Colonic mucosa (tissue), 4 donors: ENCODE results near the gene OR1F1. TPM values are rescaled to one million over a fixed set of nuclear protein-coding genes. Genes with fewer than 3 reads are reported as not detected.

ENCODE experiments used
- DNase-seq: peaks from one replicate; pipeline ENCODE4 v3.0.0-alpha.2; 2020
- H3K27ac ChIP-seq: fragments of 200-600 bp; one replicate; pipeline ENCODE4 v1.8.0; 2021
- H3K27me3 ChIP-seq: fragments of 200-600 bp; one replicate; pipeline ENCODE4 v1.8.0; 2021
- H3K36me3 ChIP-seq: fragments of 200-600 bp; one replicate; pipeline ENCODE4 v1.8.0; 2021
- H3K4me1 ChIP-seq: fragments of 200-600 bp; one replicate; pipeline ENCODE4 v1.8.0; 2021; ENCODE audit warnings: mild to moderate bottlenecking
- H3K4me3 ChIP-seq: fragments of 200-600 bp; one replicate; pipeline ENCODE4 v1.8.0; 2021
- H3K9ac ChIP-seq, 2 donors: one replicate each; pipeline ENCODE4 v1.7.0; 2013; ENCODE audit warnings: control low read depth in 2 of 2, low read depth in 2 of 2, low read length in 2 of 2
- H3K9me3 ChIP-seq: fragments of 200-600 bp; one replicate; pipeline ENCODE4 v1.8.0; 2021
- intact Hi-C: fragments of 100-400 bp; cut with DNase I; formaldehyde crosslinking; loops from one replicate; pipeline ENCODE4 v1.14.1; 2022
- total RNA-seq, 2 donors: library from RNA; stranded (reverse); fragmentation: NEBNext Ultra II Directional in 1 of 2; extraction: Animal tissue kit (Norgen Biotek cat#: 25700) in 1 of 2; gene quantifications; one replicate each; pipeline ENCODE4 v1.2.1, GENCODE V29; 2021
- TF ChIP-seq, protein P1 (sequence below): fragments of 200-600 bp; IDR thresholded peaks from one replicate; pipeline ENCODE4 v1.8.0; 2022; ENCODE audit warnings: antibody characterized with exemption, mild to moderate bottlenecking
- donor health status: healthy.
- donor health status: DM: no; HTN: no; CAD: no.
- donor health status: DM: no; HTN: no; CAD: no.

The OR1F1 gene
- total RNA-seq, 2 donors from 2014 or later: not detected

DNA sequence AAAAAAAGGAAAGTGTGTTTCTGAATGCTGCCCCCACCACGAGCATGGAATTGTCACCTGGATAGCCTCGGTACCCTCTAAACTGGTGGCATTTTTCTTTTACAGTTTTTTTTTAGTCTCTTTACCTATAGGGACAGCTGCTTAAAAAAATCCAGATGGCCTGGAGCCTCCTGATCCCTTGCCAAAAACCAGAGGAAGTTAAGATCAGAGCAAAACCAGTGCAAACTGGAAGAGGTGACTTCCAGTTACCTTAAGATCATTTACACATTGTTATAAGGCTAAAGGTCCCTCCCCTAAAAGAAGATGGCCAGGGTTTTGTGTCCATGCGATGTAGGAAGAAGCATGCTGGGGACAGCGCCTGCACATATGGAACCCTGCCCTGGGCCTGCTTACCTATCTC, 65.0 kb downstream of the OR1F1 start:
- intact Hi-C loops: no loop called here
- no peaks in the 10 kb centered on the region for H3K9me3 ChIP-seq
- TF ChIP-seq, protein P1, sequence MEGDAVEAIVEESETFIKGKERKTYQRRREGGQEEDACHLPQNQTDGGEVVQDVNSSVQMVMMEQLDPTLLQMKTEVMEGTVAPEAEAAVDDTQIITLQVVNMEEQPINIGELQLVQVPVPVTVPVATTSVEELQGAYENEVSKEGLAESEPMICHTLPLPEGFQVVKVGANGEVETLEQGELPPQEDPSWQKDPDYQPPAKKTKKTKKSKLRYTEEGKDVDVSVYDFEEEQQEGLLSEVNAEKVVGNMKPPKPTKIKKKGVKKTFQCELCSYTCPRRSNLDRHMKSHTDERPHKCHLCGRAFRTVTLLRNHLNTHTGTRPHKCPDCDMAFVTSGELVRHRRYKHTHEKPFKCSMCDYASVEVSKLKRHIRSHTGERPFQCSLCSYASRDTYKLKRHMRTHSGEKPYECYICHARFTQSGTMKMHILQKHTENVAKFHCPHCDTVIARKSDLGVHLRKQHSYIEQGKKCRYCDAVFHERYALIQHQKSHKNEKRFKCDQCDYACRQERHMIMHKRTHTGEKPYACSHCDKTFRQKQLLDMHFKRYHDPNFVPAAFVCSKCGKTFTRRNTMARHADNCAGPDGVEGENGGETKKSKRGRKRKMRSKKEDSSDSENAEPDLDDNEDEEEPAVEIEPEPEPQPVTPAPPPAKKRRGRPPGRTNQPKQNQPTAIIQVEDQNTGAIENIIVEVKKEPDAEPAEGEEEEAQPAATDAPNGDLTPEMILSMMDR: no peak
- no peaks in the 10 kb centered on the region for H3K4me1 ChIP-seq
- DNase-seq: no peak
- no peak overlapping the region for H3K27ac ChIP-seq
- H3K4me3 ChIP-seq: no peak overlapping the region
- H3K36me3 ChIP-seq: no peaks in the 10 kb centered on the region
- H3K27me3 ChIP-seq: no peaks in the 10 kb centered on the region
- H3K9ac ChIP-seq: no peak overlapping the region

DNA sequence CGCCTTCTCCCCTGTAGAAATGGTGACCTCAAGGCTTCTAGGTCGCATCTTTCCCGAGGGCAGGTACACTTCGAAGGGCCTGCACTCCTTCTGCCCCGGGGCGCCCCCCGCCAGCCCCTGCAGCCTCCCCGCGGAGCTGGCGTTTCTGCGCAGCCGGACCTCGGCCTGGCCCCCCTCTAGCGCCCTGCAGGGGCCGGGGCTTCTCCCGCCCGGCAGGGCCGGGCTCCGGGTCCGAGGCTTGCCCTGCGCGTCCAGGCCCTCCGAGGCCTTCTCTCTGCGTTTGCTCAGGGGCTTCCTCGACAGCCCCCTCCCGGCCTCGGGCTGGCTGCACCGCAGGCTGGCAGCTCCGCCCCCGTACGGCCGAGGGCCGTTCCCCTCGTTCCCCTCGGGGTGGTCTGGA, 66.3 kb downstream of the OR1F1 start:
- no peaks in the 10 kb centered on the region for H3K27me3 ChIP-seq
- no peaks in the 10 kb centered on the region for H3K36me3 ChIP-seq
- TF ChIP-seq, protein P1: no peak
- H3K4me3 ChIP-seq: no peak overlapping the region
- no peaks in the 10 kb centered on the region for H3K4me1 ChIP-seq
- no peaks in the 10 kb centered on the region for H3K9me3 ChIP-seq
- no peak overlapping the region for H3K27ac ChIP-seq
- intact Hi-C loops: no loop called here
- no peak overlapping the region for H3K9ac ChIP-seq
- DNase-seq: no peak

Other genes starting within 250 kb of the OR1F1 start
- gene KREMEN2, start 223.9 kb upstream of the OR1F1 start, total RNA-seq: 1 to 10 TPM; 1.4 to 1.5 TPM
- gene PAQR4, start 218.9 kb upstream of the OR1F1 start, total RNA-seq: 10 to 100 TPM; 14.0 to 42.3 TPM
- gene PKMYT1, start 207.8 kb upstream of the OR1F1 start, total RNA-seq: 10 to 100 TPM in 1 of 2 donors, 1 to 10 TPM in 1; 9.5 to 76.6 TPM
- under 1 TPM; 0.35 to 0.67 TPM for gene CLDN9, start 175.3 kb upstream of the OR1F1 start, total RNA-seq
- 1 to 10 TPM in 1 of 2 donors, not detected in 1; 1.2 TPM for gene CLDN6, start 170.0 kb upstream of the OR1F1 start, total RNA-seq
- 10 to 100 TPM; 11.6 to 27.3 TPM for gene TNFRSF12A, start 167.8 kb upstream of the OR1F1 start, total RNA-seq
- 10 to 100 TPM; 28.7 to 30.0 TPM for gene HCFC1R1, start 164.3 kb upstream of the OR1F1 start, total RNA-seq
- gene THOC6, start 164.2 kb upstream of the OR1F1 start, total RNA-seq: 10 to 100 TPM; 27.4 to 45.8 TPM
- 10 to 100 TPM; 56.6 to 83.9 TPM for gene BICDL2, start 151.3 kb upstream of the OR1F1 start, total RNA-seq
- gene MMP25, start 141.6 kb upstream of the OR1F1 start, total RNA-seq: under 1 TPM; 0.44 to 0.88 TPM
- 100 to 1,000 TPM; 256 to 329 TPM for gene IL32, start 122.6 kb upstream of the OR1F1 start, total RNA-seq
- under 1 TPM in 1 of 2 donors, not detected in 1; 0.86 TPM for gene ZSCAN10, start 88.9 kb upstream of the OR1F1 start, total RNA-seq
- gene ZNF205, start 75.6 kb upstream of the OR1F1 start, total RNA-seq: 10 to 100 TPM in 1 of 2 donors, 1 to 10 TPM in 1; 9.9 to 10.5 TPM
- gene ZNF213, start 53.2 kb upstream of the OR1F1 start, total RNA-seq: 10 to 100 TPM; 12.4 to 20.4 TPM
- 1 to 10 TPM; 7.1 to 7.2 TPM for gene ZNF200, start 47.0 kb downstream of the OR1F1 start, total RNA-seq
- 1 to 10 TPM in 1 of 2 donors, under 1 TPM in 1; 0.57 to 1.1 TPM for gene MEFV, start 68.4 kb downstream of the OR1F1 start, total RNA-seq
- 10 to 100 TPM; 19.5 to 27.2 TPM for gene ZNF263, start 95.3 kb downstream of the OR1F1 start, total RNA-seq
- gene TIGD7, start 117.2 kb downstream of the OR1F1 start, total RNA-seq: 1 to 10 TPM; 2.1 to 3.1 TPM
- gene ZNF75A, start 117.3 kb downstream of the OR1F1 start, total RNA-seq: 10 to 100 TPM; 14.2 to 20.5 TPM
- gene OR2C1, start 167.7 kb downstream of the OR1F1 start, total RNA-seq: not detected
- gene ZSCAN32, start 212.8 kb downstream of the OR1F1 start, total RNA-seq: 1 to 10 TPM; 7.2 to 7.5 TPM
- 1 to 10 TPM; 6.7 to 6.8 TPM for gene ZNF174, start 213.0 kb downstream of the OR1F1 start, total RNA-seq